ENCODE results near the gene OBSCN.
"Not testable (repeated sequence)": the region's sequence is repeated elsewhere in the genome, so short reads cannot be mapped to it uniquely, and the experiment has no call there.

Gene OBSCN

DNA sequence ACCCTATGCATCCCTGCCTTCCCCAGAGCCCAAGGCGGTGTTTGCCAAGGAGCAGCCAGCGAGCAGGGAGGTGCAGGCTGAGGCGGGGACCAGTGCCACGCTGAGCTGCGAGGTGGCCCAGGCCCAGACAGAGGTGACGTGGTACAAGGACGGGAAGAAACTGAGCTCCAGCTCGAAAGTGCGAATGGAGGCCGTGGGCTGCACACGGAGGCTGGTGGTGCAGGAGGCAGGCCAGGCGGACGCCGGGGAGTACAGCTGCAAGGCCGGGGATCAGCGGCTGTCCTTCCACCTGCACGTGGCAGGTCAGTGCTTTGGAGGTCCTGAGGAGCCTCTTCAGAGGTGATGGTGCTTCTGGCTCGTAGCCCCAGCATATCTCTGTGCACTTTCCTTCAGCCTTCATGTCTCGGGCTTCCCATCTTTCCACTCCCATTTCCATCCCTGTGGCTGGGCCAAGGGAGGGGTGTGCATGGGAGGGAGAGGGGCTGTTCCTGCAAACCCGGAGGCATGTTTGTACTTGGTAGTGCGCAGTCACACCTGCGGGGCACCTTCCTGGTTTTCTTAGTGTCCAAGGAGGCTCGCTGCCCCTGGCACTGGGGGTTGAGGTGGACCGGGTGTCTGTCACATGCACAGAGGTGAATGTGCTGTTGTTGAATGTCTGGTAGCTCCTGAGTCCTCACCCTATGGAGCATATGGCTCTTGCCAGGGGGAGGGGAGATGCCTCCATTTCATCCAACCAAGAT is 56.4 kb downstream of the OBSCN start:
- DNase-seq, result no peak

GRCh38 chr1:228265167-228265566 is 57.3 kb downstream of the OBSCN start:
- DNase-seq, result no peak

DNA sequence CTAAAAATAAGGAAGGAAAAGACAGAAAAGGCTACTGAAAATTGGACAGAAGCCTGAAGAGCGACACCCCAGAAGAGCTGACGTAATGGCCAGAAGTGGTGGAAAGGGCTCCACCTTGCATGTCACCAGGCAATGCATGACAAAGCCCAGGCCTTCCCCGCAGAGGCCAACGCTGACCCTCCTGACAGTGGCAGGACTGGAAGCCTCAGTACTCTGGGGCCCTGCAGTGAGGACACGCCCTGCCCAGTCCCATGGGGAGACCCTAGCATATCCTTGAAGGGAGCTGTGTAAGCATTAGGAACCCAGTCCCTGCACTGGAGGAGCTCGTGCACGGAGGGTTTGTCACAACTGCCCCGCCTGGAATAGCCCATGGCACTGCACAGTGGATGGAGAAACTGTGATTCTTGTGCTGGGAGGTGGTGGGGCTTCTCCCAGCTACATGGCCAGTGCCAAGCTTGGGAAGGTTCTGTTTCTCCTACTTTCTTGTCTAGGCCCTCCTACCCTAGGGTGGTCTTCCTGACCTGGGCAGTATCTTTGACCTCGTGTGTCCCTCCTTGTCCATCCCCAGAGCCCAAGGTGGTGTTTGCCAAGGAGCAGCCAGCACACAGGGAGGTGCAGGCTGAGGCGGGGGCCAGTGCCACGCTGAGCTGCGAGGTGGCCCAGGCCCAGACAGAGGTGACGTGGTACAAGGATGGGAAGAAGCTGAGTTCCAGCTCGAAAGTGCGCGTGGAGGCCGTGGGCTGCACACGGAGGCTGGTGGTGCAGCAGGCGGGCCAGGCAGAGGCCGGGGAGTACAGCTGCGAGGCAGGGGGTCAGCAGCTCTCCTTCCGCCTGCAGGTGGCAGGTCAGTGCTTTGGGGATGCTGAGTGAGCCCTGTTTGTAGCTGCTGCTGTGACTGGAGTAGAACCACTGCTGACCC is 60.4 kb downstream of the OBSCN start:
- no peak for DNase-seq

DNA sequence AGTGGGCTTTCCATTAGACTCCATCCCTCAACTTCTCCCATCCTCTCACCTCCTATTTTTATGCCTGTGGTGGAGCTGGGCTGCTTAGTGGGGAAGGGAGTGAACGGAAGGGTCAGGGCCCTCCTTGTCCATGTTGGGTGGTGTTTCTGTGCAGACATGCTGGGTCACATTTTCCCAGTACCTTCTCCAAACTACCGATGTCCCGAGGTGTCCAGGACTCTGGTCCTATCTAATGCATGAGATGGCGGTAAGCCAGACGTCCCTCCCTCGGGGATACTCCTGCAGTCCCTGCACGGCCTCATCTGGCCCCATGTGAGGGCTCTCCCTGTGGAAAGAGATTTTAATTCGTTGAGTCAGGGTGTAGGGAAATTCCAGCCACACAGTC is 61.0 kb downstream of the OBSCN start:
- no peak for DNase-seq

- not testable (repeated sequence) for DNase-seq
Measured at GRCh38 chr1:228269431-228269830, 61.6 kb downstream of the OBSCN start.

- no peak for DNase-seq
Measured at GRCh38 chr1:228270032-228270431, 62.2 kb downstream of the OBSCN start.

GRCh38 chr1:228271701-228272251 is 63.9 kb downstream of the OBSCN start:
- no peak for DNase-seq

DNA sequence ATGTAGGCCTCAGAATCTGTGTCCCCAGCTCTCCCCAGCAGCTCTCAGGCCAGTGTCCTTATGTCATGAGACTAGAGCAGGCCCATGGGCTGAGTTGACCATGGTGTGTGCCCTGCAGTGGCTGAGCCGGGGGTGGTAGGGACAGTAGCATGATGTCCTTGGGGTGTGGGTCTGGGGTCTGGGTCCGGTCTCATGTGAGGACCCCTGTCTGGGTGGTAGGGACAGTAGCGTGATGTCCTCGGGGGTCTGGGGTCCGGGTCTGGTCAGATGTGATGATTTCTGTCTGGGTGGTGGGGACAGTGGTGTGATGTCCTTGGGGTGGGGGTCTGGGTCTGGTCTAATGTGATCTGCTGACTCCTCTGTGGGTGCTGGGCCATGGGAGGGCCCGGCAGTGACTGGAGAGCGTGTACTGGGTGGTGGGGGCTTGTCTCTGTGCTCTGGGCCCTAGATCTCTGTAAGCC is 64.5 kb downstream of the OBSCN start:
- no peak for DNase-seq

DNA sequence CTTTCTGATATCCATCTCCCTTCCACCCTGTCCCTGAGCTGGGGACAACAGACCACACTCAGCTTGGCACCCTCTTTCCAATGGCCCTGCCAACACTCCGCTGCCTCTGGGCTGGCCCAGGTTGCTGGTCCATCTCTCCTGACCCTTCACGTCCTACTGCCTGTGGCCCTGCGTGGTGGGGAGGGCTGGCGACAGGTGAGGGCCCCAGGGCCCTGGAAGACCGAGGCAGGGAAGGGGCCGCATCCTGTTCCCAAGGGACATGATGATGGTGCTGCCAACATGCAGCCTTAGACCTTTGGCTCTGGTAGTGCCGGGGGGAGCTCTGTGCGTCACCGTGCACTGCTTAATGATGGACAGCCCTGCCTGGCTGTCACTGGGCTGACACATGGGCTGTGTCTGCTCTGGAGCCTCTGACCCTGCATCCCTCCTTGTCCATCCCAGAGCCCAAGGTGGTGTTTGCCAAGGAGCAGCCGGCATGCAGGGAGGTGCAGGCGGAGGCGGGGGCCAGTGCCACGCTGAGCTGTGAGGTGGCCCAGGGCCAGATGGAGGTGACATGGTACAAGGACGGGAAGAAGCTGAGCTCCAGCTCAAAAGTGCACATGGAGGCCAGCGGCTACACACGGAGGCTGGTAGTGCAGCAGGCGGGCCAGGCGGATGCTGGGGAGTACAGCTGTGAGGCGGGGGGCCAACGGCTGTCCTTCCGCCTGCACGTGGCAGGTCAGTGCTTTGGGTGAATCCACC is 65.2 kb downstream of the OBSCN start:
- DNase-seq, result no peak

DNA sequence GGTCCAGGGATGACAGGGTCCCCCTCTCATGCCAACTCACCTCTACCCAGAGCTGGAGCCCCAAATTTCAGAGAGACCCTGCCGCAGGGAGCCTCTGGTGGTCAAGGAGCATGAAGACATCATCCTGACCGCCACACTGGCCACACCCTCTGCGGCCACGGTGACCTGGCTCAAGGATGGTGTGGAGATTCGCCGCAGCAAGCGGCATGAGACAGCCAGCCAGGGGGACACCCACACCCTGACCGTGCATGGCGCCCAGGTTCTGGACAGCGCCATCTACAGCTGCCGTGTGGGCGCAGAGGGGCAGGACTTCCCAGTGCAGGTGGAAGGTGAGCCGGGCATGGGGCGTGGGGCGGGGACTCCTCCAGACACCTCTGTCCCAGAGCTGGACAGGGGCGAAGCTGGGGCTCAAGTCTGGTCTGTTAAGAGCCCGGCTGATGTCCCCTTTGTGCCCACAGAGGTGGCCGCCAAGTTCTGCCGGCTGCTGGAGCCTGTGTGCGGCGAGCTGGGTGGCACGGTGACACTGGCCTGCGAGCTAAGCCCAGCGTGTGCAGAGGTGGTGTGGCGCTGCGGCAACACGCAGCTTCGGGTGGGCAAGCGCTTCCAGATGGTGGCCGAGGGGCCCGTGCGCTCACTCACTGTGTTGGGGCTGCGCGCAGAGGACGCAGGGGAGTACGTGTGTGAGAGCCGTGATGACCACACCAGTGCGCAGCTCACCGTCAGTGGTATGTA is 66.0 kb downstream of the OBSCN start:
- no peak for DNase-seq

GRCh38 chr1:228274452-228275178 is 66.8 kb downstream of the OBSCN start:
- DNase-seq, result no peak

DNA sequence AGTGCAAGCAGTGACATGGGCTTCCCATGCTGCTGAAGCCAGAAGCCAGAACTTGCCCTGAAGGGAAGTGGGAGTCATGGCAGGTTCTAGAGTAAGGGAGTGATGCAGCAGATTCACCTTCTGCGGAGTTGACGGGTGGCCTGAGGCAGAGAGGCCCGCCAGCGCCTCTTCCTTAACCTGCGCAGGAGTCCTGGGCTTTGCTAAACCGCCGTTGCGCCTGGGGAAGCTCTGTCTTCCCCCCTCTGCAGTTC is 67.3 kb downstream of the OBSCN start:
- DNase-seq, result no peak

- DNase-seq, result peak; percentile 23
Measured at GRCh38 chr1:228275430-228276173, 67.8 kb downstream of the OBSCN start.

DNA sequence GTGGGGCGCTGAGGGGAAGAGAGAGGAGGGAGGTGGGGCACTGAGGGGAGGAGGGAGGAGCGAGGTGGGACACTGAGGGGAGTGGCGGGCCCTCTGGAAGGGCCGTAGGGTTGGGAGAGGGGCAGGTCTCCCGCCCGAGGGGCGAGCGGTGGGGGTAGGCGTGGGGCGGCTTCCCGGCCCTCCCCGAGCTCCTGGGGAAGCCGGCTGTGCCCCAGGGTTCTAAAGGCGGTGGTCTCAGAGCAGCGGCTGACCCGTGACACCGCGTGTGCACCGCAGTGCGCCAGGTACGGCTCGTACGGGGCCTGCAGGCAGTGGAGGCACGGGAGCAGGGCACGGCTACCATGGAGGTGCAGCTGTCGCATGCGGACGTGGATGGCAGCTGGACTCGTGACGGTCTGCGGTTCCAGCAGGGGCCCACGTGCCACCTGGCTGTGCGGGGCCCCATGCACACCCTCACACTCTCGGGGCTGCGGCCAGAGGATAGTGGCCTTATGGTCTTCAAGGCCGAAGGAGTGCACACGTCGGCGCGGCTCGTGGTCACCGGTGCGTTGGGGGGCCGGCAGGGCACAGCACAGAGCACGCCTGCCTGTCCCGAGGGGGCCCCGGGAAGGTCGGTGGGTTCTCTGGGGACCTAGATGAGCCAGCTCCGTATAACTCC is 68.5 kb downstream of the OBSCN start:
- no peak for DNase-seq

- no peak for DNase-seq
Measured at GRCh38 chr1:228276901-228277490, 69.2 kb downstream of the OBSCN start.

DNA sequence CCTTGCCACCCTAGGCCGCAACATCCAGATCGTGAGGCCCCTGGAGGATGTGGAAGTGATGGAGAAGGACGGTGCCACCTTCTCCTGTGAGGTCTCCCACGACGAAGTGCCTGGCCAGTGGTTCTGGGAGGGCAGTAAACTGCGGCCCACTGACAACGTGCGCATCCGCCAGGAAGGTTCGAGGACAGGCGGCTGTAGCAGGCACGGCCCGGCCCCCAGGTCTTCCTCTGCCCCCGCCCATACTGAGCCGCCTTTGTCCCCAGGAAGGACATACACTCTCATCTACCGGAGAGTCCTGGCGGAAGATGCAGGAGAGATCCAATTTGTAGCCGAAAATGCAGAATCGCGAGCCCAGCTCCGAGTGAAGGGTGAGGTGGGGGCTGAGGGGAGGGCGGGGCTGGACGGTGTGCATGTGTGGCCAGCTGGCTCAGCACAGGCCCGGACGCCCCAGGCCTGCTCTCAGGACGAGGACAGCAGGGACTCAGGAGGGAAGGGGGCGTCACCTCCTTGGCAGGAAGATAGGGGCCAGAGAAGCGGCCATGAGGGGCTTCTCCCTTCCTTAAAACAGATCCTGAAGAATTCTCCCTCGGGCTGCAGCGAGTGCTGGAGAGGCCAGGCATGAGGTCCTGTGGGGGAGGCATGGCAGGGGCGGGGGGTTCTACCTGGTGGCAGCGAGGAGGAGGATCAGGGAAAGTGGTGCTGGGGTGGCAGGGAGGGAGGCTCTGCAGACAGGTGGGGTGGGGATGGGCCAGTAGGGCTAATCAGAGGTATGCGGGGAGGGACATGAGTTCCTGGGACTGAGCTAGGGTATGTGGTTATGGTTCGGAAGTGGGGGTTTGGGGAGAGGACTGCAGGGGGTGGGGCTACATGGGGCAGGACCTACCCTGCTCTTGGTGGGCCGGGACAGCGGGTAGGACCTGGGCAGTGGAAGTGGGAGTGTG is 69.9 kb downstream of the OBSCN start:
- DNase-seq, result no peak

GRCh38 chr1:228278432-228278941 is 70.6 kb downstream of the OBSCN start:
- no peak for DNase-seq

GRCh38 chr1:228279011-228279721 is 71.3 kb downstream of the OBSCN start:
- DNase-seq, result no peak

Measured in SIG-M5 (cell line).